Caki2 (cell line): Measurements from ENCODE around the gene GNAO1. TPM values are rescaled to one million over a fixed set of nuclear protein-coding genes. Genes with fewer than 3 reads are reported as not detected.
A peak's percentile ranks its signal among the peaks of the same experiment; 100 is the strongest.
"Not testable (repeated sequence)": the region's sequence is repeated elsewhere in the genome, so short reads cannot be mapped to it uniquely, and the experiment has no call there.

Experiments
- DNase-seq: peaks from one replicate; pipeline ENCODE4 v3.0.0-alpha.2; 2015; ENCODE audit warnings: low read depth
- in situ Hi-C: cut with HindIII; loops from 2 replicates; pipeline ENCODE4 v1.10.0; 2016; ENCODE audit warnings: low sequenced_read_pairs, low pct_unique_long_range_greater_than_20kb, mixed read lengths
- total RNA-seq: library from RNA; depleted of rRNA; stranded (reverse); fragments of >200 nt; shearing (Covaris generic); gene quantifications from 2 replicates; pipeline ENCODE4 v1.2.3, GENCODE V29; 2014; ENCODE audit warnings: low replicate concordance

Gene GNAO1
- total RNA-seq, 1 experiment from 2014 or later, result 4.1 TPM

DNA sequence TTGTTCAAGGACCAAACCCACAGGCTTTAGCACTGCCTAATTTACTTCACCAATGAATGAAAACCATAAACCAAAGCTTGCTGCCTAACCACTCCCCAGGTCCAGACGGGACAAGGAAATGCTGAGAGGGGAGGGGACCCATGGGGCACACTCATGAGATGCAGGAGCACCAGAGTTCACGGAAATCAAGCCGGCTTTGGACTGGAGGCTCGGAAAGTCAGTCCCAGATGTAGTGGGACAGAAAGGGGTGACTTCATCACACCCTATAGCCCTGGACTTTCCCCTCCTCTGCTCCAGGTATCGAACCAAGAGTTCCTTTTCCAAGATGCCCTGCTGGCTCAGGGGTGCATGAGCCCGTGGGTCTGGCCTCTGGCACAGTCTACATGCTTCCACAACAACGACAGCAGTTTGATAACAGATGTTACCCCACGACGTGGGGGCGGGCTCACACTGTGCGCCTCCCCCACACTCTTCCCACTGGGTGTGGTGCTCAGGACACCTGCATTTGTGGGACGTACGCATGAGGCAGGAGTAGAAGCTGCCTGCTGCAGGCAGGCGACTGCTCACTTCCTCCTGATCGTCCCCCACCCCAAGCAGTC lies 170.9 kb downstream of the GNAO1 start:
- no peak for DNase-seq
- in situ Hi-C loops, result no loop called here

DNA sequence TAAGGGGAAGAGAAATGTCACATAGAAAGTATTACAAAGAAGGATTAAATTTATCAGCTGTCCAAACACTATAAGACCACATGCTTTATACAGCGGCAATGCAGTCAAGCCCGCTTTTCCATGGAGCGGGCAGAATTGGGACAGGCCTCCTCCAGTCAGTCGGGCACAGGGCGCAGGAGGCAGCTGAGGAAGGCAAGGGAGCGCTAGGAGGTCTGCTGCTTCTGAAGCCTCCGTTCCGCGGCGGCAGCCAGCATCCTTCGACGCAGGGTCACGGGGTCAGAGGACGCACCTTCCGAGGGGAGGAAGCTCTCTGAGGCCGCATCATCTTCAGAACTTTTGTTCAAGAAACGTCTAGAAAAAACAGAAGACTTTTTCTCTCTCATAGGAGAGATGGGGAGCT lies 171.4 kb downstream of the GNAO1 start:
- in situ Hi-C loops, result no loop called here

DNA sequence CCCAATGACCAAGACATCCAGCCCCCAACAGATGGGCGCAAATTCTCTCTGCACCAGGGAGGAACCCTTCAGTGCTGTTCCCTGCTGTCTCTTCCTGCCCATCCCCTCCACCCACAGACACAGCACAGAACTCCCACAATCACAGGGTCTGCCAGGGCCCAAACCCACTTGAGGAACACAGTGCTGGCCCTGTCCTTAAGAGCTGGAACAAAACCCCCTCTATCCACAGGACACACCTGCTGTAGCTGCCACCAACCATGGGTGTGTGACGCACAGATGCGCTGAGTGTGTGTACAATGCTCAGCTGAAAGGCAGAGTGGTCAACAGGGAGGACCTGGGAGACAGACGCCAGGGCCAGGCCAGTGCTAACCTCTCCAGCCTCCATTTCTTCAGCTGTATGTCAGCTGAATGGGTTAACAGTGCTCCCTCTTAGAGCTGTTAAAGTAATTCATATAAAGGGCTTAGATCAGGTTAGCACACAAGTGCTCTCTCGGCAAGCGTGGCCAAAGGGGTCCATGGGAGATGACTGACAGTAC lies 172.0 kb downstream of the GNAO1 start:
- no peak for DNase-seq
- in situ Hi-C loops, result no loop called here

More for the DNA sequence above, 171.4 kb downstream of the GNAO1 start:
- DNase-seq, result no peak

DNA sequence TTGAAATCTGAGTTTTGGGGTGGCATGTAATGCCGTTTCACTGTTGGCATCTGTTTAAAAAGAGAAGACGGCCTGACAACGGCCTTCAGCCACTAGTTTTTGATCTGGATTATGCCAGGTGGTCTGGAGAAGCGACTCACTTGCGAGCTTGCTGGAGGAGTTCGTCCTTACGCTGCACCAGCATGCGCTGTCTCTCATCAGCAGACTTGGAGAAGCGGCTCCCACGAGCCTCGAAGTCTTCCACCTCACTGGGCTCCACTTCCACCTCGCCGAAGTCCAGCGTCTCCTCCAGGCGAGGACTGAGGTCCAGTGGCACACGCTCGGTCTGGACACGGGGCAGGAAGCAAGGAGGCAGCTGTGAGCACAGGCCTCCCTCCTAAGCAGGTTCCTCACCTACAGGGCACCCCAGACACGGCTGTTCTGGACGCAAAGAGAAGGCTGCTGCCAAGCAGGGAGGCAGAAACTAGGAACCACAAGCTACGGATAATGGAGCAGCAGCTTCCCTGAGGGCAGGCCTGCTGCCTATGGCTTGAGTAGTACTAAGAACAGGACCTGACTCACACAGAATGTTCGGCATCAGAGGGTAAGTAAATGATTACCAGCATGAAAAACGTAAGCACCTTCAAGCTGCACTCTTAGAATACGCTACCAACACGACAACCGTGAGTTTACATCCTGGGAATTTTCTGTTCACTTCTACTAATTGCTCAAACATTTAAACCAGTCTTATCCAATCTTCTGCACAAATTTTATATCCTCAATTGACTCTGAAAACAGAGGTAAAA lies 172.7 kb downstream of the GNAO1 start:
- in situ Hi-C loops, result no loop called here
- no peak for DNase-seq

DNA sequence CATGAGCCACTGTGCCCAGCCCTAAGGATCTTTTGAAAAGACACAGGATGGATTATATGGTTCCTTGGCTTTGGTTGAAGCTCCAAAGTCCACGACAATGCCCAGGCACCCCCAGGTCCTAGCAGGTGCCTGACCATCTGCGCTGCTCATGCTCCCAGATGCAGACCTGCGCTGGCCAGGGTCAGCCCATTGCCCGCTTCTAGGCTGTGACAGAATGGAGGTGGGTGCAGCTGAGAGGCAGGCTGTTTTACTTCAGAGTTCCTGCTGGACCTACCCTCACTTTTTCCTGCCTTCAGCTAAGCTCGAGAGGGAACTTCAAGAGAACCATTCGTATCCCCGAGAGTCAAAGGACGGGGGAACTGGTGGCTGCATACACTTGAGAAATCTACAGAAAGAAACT lies 173.6 kb downstream of the GNAO1 start:
- in situ Hi-C loops, result no loop called here
- DNase-seq, result no peak

DNA sequence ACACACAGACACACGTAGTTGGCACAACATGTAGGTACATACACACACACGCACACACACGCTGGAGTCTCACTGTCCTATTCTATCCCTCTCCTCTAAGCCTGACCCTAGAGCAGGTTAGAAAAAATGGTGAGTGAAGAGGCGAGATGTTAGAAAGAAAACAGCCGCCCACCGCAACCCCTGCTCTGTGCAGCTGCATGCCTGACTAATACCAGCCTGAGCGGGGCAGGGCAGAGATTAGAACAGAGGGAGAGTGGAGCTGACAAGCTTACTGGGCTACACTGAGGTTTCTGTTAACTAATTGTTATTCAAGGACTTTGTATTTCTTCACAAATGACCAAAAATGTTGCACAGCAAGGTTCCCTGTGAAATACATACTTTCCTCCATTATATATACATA lies 174.3 kb downstream of the GNAO1 start:
- in situ Hi-C loops, result no loop called here
- DNase-seq, result no peak

DNA sequence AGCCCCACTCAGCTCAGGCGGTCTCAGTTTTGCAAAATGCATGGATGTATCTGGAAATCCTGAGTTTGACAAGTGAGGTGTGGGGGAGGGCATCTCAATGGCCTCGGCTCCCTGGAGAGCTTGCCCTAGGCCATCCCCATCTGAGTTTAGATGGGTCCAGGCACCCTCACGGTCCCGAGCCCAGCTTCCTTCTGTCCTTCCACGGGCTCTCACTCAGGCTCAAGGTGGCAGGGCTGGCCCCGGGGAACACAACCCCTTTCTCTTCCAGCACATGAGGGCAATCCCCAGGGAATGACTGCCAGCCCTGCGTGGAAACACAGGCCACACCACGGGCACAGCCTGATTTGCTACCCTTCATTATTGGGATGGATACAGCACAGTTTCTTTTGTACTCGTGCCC lies 175.7 kb downstream of the GNAO1 start:
- in situ Hi-C loops, result no loop called here

DNA sequence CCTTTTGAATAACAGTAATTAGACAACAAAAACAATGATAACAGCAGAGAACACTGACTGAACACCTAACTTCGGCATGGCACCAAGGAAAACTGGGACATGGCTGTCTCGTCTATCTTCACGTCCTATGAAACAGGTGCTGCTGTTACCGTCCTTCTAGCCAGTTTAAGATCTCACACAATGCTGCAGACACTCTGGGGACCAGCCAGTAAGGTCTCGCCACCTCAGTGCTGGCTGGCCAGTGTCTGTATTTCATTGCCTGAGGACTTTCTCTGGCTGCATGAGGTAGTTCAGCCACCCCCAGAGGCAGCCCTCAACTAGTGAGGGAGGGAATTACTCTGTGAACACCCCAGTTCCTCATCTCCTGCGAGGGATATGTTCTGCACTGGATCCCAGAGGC lies 176.5 kb downstream of the GNAO1 start:
- no peak for DNase-seq
- in situ Hi-C loops, result no loop called here

More for the DNA sequence above, 175.7 kb downstream of the GNAO1 start:
- no peak for DNase-seq

DNA sequence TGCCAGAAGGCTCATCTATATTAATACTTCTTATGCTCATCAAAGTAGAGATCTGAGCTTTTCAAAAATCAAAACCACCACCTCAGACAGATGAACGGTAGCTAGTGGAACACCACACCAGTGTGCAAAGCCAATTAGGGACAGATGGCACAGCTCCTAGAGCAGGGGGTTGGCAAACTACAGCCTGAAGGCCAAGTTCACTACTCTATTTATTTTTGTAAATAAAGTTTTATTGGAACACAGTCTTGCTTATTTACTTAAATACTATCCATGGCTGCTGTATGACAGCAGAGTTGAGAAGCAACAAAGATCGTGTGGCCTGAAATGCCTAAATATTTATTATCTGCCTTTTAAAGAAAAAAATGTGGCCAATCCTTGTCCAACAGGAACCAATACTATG lies 177.3 kb downstream of the GNAO1 start:
- DNase-seq, result no peak
- in situ Hi-C loops, result no loop called here

DNA sequence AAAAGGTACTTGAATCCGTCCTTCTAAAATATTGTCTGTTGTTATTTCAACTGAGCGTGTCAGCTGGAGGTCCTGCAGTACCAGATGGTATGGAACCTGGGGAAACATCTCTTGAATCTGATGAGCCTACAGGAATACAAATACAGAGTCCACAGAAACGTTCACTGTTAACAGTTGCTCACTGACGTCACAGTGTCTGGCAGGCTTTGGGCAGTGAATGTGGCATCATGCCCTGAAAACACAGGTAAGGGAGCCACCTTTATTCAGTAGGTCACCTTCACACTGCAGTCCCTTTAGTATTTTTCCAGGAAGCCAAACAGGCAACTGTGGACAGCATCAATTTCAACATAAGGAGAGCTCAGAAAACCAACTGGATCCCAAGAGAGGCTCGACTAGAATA lies 177.9 kb downstream of the GNAO1 start:
- DNase-seq, result no peak
- in situ Hi-C loops, result no loop called here

DNA sequence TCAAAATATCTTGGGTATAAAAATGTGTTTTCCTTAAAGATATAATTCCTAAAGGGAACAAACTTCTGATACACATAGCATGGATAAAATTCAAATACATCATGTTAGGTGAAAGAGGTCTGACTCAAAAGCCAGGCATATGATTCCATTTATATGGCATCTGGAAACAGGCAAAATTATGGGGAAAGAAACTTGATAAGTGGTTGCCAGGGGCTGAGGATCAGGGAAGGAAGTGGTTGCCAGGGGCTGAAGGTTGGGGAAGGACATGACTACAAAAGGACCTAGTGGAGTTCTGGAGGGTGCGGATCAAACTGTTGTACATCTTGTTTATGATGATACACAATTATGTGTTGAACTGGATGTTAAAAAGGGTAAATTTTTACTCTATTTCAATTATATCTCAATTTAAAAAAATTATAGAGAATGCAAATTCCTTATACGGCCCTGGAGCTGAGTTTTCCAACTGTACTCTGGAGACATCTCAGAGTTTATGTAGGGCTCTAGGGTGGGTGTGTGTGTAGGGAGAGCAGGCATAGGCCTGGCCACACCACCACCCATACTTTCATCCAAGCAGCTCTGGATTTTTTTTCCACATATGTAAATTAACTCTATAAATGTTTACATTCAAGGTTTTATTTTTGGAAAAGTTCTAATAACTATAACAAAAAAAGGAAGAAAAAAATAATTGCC lies 179.0 kb downstream of the GNAO1 start:
- DNase-seq, result no peak
- in situ Hi-C loops, result no loop called here

DNA sequence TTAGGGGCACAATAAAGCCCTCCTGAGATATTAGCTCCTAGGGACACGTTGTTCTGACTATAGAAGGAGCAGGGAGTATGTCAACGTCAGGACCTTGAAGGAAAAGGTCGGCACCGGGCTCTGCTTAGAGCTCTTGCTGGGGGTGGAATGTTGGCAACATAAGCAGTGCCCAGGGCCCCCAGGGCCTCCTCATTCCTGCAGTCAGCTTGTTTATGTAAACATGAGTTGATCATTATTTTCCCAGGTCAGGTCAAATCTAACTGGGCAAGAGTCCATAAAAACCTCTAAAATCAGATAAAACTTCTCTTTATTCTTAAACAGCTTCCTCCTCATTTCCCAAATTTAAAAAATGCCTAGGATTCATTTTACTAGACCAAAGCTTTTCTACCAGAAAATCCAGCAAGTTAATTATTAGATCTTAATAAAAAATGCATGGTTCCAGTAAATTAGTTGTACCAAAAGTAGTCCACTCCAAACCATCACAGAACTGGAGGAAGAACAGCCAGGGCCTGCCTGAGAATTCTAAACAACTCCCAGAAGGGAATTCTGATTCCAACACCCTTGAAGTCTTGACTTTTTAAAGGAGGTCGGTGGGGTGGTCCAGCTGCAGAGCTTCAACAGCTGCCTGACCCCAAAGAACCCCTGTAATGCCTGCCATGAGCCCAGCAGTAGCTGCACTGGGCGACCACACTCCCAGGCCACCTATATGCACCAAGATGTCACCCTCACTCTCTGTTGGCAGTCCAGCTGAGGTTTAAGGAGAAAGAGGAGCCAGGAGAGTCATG lies 179.8 kb downstream of the GNAO1 start:
- peak; percentile 27 for DNase-seq
- in situ Hi-C loops, result no loop called here

DNA sequence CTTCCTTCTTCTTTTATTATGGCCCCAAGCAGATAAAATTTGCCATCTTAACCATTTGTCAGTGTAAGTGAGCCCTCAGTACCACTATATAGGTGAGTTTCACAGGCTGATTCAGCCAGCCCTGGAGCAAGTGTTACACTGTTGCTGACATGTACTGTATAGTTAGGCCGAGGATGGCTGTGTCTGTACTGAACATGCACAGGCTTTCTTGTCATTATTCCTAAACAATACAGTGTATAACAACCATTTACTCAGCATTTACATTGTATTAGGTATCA lies 180.3 kb downstream of the GNAO1 start:
- no peak for DNase-seq
- in situ Hi-C loops, result no loop called here

DNA sequence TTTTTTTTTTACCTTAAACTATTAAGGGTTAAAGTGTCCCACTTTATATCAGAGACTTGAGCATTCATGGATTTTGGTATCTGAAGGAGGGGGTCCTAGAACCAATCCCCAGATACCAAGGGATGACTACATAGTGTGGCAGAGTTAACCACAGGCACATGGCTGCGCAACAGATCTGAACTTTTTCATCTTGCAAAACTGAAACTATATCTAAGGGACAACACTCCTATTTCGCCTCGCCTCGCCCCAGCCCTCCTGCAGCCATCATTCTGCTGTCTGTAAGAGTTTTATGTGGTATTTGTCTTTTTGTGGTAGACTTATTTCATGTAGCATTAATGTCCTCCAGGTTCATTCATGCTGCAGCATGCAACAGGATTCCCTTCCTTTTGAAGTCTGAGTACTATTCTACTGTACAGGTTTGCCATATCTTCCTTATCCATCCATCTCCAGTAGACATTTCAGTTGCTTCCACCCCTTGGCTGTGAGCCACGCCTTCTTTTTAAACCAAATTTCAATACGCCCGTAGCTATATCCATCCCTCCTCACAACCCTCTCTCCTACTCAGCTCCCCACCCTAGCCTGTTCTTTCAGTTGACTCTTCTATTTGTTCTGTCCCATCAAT lies 180.8 kb downstream of the GNAO1 start:
- no peak for DNase-seq
- in situ Hi-C loops, result no loop called here

DNA sequence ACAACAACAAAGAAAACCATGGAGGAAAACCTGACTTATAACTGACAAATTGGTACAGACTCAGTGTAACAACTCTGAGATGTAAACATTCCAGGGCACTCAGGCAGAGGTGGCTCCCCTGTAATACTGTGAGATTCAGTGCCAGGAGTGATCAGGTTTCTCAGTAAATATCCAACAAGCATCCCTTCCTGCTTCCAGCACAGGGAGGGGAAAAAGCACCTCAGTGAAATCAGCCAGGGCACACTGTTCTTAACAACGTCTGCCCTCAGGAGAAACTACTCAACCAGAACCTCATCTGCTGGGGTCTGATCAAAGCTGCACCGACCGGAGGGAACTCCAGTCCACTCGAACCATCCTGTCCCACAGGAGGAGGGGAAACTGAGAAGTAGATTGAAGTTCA lies 181.7 kb downstream of the GNAO1 start:
- DNase-seq, result peak; percentile 10
- in situ Hi-C loops, result no loop called here

DNA sequence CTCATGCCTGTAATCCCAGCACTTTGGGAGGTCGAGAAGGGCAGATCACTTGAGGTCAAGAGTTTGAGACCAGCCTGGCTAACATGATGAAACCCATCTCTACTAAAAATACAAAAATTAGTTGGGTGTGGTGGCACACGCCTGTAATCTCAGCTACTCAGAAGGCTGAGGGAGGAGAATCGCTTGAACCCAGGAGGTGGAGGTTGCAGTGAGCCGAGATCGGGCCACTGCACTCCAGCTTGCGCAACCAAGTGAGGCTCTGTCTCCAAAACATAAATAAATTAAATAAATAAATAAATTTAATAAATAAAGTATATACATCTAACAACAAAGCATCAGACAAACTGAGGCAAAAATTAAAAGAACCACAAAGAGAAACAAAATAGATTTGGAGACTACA lies 184.5 kb downstream of the GNAO1 start:
- DNase-seq, in situ Hi-C loops: not testable (repeated sequence)

DNA sequence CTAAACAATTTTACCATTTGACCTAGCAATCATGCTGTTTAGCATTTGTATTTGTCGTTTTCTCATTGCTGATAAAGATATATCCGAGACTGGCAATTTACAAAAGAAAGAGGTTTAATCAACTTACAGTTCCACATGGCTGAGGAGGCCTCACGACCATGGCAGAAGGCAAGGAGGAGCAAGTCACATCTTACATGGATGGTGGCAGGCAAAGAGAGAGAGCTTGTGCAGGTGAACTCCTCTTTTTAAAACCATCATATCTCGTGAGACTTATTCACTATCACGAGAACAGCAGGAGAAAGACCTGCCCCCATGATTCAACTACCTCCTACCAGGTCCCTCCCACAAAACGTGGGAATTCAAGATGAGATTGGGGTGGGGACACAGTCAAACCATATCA lies 187.8 kb downstream of the GNAO1 start:
- in situ Hi-C loops, result not testable (repeated sequence)

DNA sequence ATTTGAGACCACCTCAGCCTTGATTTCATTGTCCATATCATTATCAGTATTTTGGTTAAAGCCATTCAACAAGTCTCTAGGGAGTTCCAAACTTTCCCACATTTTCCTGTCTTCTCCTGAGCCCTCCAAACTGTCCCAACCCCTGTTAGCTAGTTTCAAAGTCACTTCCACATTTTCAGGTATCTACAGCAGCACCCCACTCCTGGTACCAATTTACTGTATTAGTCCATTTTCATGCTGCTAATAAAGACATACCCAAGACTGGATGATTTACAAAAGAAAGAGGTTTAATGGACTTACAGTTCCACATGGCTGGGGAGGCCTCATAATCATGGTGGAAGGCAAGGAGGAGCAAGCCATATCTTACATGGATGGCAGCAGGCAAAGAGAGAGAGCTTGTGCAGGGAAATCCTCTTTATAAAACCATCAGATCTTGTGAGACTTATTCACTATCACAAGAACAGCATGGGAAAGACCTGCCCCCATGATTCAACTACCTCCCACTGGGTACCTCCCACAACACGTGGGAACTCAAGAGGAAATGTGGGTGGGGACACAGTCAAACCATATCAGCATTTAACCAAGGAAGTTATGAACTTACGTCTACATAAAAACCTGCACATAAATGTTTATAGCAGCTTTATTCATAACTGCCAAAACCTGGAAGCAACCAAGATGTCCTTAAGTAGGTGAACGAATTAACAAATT lies 189.6 kb downstream of the GNAO1 start:
- DNase-seq, in situ Hi-C loops: not testable (repeated sequence)

More for the DNA sequence above, 187.8 kb downstream of the GNAO1 start:
- not testable (repeated sequence) for DNase-seq
